H1 (cell line): ENCODE measurements around the gene AP5Z1. TPM values are rescaled to one million over a fixed set of nuclear protein-coding genes. Genes with fewer than 3 reads are reported as not detected.

Source experiments
- RNF2 ChIP-seq: fragments of 200-900, 300-1000 bp; sonication (generic); IDR thresholded peaks from 2 replicates; pipeline ENCODE4 v1.7.1; 2016; ENCODE audit warnings: borderline replicate concordance, low read depth, mild to moderate bottlenecking, antibody characterized with exemption, low read length; ENCODE audit not compliant: poor library complexity, severe bottlenecking; ENCODE audit errors: missing control alignments
- polyA plus RNA-seq, 7 experiments: library from polyadenylated mRNA; depleted of rRNA in 3 of 7; stranded (reverse) in 5 of 7; unstranded in 2 of 7; fragments of >200 nt in 5 of 7; fragments of 200-250 nt in 2 of 7; gene quantifications; 1 replicate in 5 of 7; 2 replicates in 1 of 7; 4 replicates in 1 of 7; pipeline versions ENCODE4 v1.2.1 to v1.2.3, GENCODE V29; 2011 to 2013; ENCODE audit warnings: missing spikeins in 2 of 7, mixed read lengths in 2 of 7
- total RNA-seq: library from RNA; stranded (reverse); fragmentation: NEBNext Ultra II Directional; extraction: Animal tissue kit (Norgen Biotek cat#: 25700); gene quantifications from 2 replicates; pipeline ENCODE4 v1.2.1, GENCODE V29; 2021

Gene AP5Z1
- total and polyA plus RNA-seq, 2 of the 8 experiments (the other 6 are each of a cell fraction or from before 2014, with no cell fraction given) = 24.0 to 24.7 TPM

GRCh38 chr7:4769761-4770160 lies 5.7 kb upstream of the AP5Z1 start (continued):
- no peak for TF ChIP-seq RNF2
